ENCODE data around the gene GATAD2A. TPM values are rescaled to one million over a fixed set of nuclear protein-coding genes. Genes with fewer than 3 reads are reported as not detected.
A peak's percentile ranks its signal among the peaks of the same experiment; 100 is the strongest.

The GATAD2A gene
- total and polyA plus RNA-seq, 10 of the 15 experiments (the other 5 are each of a cell fraction or from before 2014, with no cell fraction given) = 2.6 to 173 (median 32.0) TPM

DNA sequence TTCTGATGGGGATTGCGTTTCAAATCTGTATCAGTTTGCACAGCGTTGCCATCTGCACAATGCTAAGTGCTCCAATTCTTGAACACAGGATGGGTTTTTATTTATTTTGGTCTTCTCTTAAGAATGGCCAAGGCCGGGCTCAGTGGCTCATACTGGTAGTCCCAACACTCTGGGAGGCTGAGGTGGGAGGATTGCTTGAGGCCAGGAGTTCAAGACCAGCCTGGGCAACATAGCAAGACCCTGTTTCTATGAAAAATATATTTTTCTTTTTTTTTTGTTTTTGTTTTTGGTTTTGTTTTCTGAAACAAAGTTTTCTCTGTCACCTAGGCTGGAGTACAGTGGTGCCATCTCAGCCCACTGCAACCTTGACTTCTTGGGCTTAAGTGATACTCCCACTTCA lies 117.7 kb downstream of the GATAD2A start (continued):
- TF ChIP-seq, protein P1, sequence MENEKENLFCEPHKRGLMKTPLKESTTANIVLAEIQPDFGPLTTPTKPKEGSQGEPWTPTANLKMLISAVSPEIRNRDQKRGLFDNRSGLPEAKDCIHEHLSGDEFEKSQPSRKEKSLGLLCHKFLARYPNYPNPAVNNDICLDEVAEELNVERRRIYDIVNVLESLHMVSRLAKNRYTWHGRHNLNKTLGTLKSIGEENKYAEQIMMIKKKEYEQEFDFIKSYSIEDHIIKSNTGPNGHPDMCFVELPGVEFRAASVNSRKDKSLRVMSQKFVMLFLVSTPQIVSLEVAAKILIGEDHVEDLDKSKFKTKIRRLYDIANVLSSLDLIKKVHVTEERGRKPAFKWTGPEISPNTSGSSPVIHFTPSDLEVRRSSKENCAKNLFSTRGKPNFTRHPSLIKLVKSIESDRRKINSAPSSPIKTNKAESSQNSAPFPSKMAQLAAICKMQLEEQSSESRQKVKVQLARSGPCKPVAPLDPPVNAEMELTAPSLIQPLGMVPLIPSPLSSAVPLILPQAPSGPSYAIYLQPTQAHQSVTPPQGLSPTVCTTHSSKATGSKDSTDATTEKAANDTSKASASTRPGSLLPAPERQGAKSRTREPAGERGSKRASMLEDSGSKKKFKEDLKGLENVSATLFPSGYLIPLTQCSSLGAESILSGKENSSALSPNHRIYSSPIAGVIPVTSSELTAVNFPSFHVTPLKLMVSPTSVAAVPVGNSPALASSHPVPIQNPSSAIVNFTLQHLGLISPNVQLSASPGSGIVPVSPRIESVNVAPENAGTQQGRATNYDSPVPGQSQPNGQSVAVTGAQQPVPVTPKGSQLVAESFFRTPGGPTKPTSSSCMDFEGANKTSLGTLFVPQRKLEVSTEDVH (IDR thresholded peaks at IDR 0.05; ENCODE audit: low read depth, partially characterized antibody) = no peak
- no peak for TF ChIP-seq SPI1 (IDR thresholded peaks at IDR 0.05; ENCODE audit: borderline replicate concordance, insufficient read depth, low read depth, low read length)

DNA sequence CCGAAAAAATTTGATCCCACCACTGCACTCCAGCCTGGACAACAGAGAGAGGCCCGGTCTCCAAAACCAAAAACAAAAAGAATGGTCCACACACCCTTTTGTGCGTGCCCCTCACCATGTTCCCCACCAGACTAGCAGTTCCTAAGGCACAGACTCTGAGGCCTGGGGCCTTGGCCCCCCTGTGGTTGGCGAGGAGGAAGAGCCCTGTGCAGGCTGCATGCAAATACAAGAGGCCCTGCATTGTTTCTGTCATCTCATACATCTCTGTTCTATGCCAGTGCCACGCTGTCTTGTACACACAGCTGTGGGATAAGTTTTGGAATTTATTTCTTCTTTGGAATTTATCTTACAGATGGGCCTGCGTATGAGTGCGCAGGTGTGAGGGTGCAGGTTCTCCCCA lies 118.6 kb downstream of the GATAD2A start:
- in situ Hi-C loops (cut with MboI) (loop anchor here (10.0 kb wide), 1 partner anchor 251 kb away; no protein-coding TSS in a partner anchor), intact Hi-C loops (cut with micrococcal nuclease; ENCODE audit: unreplicated experiment) (no loop called here)
- no peaks in the 10 kb centered on the region for H4K20me1 ChIP-seq (ENCODE audit: control insufficient read depth, insufficient read depth)
- H3K4me1 ChIP-seq (ENCODE audit: control insufficient read depth, insufficient read depth, low read length) = peaks cover 38% of the 10 kb centered on the region
- H3K36me3 ChIP-seq (ENCODE audit: control insufficient read depth in 2 of 2, insufficient read depth in 2 of 2, low read length in 1 of 2) = peaks cover 9 to 26% of the 10 kb centered on the region in 2 experiments; a peak in 3 of 4 replicates
- 31% methylated on average over 7 of the region's 7 CpGs for WGBS (ENCODE audit: insufficient coverage, insufficient replicate concordance, low lambda C conversion rate, missing lambda C conversion rate)
- ChIA-PET RAD21 (ENCODE audit: unreplicated experiment) (no interaction called here), CTCF (interaction anchor here (3.2 kb wide), 1 partner anchor 8 kb away, joined by 13 read pairs; no protein-coding TSS in a partner anchor), SMC1A (ENCODE audit: uncharacterized antibody, unreplicated experiment) (interaction anchor here (1.5 kb wide), 1 partner anchor 119 kb away, joined by 3 read pairs; the partner anchor contains the start of gene GATAD2A), POLR2A (no interaction called here)
- peaks cover 41% of the 10 kb centered on the region for H3K79me2 ChIP-seq (ENCODE audit: control insufficient read depth, insufficient read depth, low read length)
- BruUV-seq (replicated peaks) = no TSS peak
- peaks cover 2% of the 10 kb centered on the region; the same call in 1 of the 3 replicates for H3K9me3 ChIP-seq (replicated peaks; ENCODE audit: control insufficient read depth, insufficient read depth, low read length)
- peak overlapping the region; percentile 57 for H3K27ac ChIP-seq (ENCODE audit: control insufficient read depth, insufficient read depth)
- peak overlapping the region; percentile 39 for H3K4me3 ChIP-seq
- 0 out of 2 replicates have a peak overlapping the region, but pooled peaks have one; percentile 8 for H3K9ac ChIP-seq (ENCODE audit: control insufficient read depth, insufficient read depth, low read length)
- peak overlapping the region; percentile 71 for H3K4me2 ChIP-seq (ENCODE audit: control insufficient read depth, insufficient read depth)
- no peak overlapping the region for H2AFZ ChIP-seq (ENCODE audit: control insufficient read depth, low read depth, low read length)
- H3K27me3 ChIP-seq (replicated peaks in 1 of 2; ENCODE audit: control insufficient read depth in 2 of 2, insufficient read depth in 2 of 2, low read length in 1 of 2) = no peaks in the 10 kb centered on the region
- peak; percentile 81 for ATAC-seq
- no peak for DNase-seq (ENCODE audit: low read depth, low spot score)
- FAIRE-seq = peak; percentile 52
- TF ChIP-seq, protein P2, sequence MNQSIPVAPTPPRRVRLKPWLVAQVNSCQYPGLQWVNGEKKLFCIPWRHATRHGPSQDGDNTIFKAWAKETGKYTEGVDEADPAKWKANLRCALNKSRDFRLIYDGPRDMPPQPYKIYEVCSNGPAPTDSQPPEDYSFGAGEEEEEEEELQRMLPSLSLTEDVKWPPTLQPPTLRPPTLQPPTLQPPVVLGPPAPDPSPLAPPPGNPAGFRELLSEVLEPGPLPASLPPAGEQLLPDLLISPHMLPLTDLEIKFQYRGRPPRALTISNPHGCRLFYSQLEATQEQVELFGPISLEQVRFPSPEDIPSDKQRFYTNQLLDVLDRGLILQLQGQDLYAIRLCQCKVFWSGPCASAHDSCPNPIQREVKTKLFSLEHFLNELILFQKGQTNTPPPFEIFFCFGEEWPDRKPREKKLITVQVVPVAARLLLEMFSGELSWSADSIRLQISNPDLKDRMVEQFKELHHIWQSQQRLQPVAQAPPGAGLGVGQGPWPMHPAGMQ (IDR thresholded peaks at IDR 0.05; ENCODE audit: borderline replicate concordance) = no peak
- 0 out of 2 replicates have a peak, but pooled peaks have one; percentile 28 for TF ChIP-seq POLR2AphosphoS5 (IDR thresholded peaks at IDR 0.05; ENCODE audit: low read length)
- no peak for TF ChIP-seq PAX5 (IDR thresholded peaks at IDR 0.05; ENCODE audit: borderline replicate concordance, low read depth, low read length)
- TF ChIP-seq, protein P3, sequence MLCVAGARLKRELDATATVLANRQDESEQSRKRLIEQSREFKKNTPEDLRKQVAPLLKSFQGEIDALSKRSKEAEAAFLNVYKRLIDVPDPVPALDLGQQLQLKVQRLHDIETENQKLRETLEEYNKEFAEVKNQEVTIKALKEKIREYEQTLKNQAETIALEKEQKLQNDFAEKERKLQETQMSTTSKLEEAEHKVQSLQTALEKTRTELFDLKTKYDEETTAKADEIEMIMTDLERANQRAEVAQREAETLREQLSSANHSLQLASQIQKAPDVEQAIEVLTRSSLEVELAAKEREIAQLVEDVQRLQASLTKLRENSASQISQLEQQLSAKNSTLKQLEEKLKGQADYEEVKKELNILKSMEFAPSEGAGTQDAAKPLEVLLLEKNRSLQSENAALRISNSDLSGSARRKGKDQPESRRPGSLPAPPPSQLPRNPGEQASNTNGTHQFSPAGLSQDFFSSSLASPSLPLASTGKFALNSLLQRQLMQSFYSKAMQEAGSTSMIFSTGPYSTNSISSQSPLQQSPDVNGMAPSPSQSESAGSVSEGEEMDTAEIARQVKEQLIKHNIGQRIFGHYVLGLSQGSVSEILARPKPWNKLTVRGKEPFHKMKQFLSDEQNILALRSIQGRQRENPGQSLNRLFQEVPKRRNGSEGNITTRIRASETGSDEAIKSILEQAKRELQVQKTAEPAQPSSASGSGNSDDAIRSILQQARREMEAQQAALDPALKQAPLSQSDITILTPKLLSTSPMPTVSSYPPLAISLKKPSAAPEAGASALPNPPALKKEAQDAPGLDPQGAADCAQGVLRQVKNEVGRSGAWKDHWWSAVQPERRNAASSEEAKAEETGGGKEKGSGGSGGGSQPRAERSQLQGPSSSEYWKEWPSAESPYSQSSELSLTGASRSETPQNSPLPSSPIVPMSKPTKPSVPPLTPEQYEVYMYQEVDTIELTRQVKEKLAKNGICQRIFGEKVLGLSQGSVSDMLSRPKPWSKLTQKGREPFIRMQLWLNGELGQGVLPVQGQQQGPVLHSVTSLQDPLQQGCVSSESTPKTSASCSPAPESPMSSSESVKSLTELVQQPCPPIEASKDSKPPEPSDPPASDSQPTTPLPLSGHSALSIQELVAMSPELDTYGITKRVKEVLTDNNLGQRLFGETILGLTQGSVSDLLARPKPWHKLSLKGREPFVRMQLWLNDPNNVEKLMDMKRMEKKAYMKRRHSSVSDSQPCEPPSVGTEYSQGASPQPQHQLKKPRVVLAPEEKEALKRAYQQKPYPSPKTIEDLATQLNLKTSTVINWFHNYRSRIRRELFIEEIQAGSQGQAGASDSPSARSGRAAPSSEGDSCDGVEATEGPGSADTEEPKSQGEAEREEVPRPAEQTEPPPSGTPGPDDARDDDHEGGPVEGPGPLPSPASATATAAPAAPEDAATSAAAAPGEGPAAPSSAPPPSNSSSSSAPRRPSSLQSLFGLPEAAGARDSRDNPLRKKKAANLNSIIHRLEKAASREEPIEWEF (IDR thresholded peaks at IDR 0.05; ENCODE audit: insufficient replicate concordance, low read depth, low read length) = no peak
- TF ChIP-seq MXI1 (IDR thresholded peaks at IDR 0.05; ENCODE audit: low read depth, low read length) = no peak
- peak; percentile 83; the same call in 2 of the 3 replicates for TF ChIP-seq POU2F2 (IDR thresholded peaks at IDR 0.05; ENCODE audit: borderline replicate concordance, low read depth, low read length)
- TF ChIP-seq, protein P4, sequence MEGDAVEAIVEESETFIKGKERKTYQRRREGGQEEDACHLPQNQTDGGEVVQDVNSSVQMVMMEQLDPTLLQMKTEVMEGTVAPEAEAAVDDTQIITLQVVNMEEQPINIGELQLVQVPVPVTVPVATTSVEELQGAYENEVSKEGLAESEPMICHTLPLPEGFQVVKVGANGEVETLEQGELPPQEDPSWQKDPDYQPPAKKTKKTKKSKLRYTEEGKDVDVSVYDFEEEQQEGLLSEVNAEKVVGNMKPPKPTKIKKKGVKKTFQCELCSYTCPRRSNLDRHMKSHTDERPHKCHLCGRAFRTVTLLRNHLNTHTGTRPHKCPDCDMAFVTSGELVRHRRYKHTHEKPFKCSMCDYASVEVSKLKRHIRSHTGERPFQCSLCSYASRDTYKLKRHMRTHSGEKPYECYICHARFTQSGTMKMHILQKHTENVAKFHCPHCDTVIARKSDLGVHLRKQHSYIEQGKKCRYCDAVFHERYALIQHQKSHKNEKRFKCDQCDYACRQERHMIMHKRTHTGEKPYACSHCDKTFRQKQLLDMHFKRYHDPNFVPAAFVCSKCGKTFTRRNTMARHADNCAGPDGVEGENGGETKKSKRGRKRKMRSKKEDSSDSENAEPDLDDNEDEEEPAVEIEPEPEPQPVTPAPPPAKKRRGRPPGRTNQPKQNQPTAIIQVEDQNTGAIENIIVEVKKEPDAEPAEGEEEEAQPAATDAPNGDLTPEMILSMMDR (IDR thresholded peaks at IDR 0.05 in 2 of 3, conservative IDR thresholded peaks at IDR 0.05 in 1 of 3; ENCODE audit: control insufficient read depth in 2 of 3, extremely low read depth in 1 of 3, insufficient read depth in 1 of 3, low read depth in 3 of 3, low read length in 3 of 3) = 0 out of 6 replicates have a peak, but pooled peaks of 1 of the 3 experiments have one; percentile 21

All from GM12878 (cell line).